WTC11 (cell line): ENCODE data around the gene RECQL5. TPM values are rescaled to one million over a fixed set of nuclear protein-coding genes. Genes with fewer than 3 reads are reported as not detected.

Source experiments
- ATAC-seq: fragments of 200-7000 bp; cut with Tn5 transposase; 2 replicates; pipeline ENCODE4 v1.10.0; 2021; ENCODE audit warnings: mild to moderate bottlenecking, moderate library complexity
- CTCF ChIA-PET: fragments of 300-600 bp; sonication (Branson Sonifier 250); formaldehyde crosslinking; loops from one replicate; lab custom pipeline; 2021; ENCODE audit warnings: antibody characterized with exemption; lab: Charles Lee
- POLR2A ChIA-PET: fragments of 350-600 bp; sonication (Branson Sonifier 250); formaldehyde crosslinking; loops from one replicate; lab custom pipeline; 2021; ENCODE audit warnings: antibody characterized with exemption; lab: Charles Lee
- DNase-seq: peaks from one replicate; pipeline ENCODE4 v3.0.0; 2021; ENCODE audit warnings: low spot score
- H3K27ac Mint-ChIP-seq: 2 replicates; pipeline ENCODE4 v1.8.0; 2021; ENCODE audit warnings: mixed read lengths
- H3K27me3 Mint-ChIP-seq: 2 replicates; pipeline ENCODE4 v1.8.0; 2021; ENCODE audit warnings: low read depth, mild to moderate bottlenecking, moderate library complexity, mixed read lengths
- H3K36me3 Mint-ChIP-seq: 2 replicates; pipeline ENCODE4 v1.8.0; 2021; ENCODE audit warnings: mixed read lengths
- H3K4me1 Mint-ChIP-seq: 2 replicates; pipeline ENCODE4 v1.8.0; 2022; ENCODE audit warnings: mixed read lengths
- H3K4me3 Mint-ChIP-seq: 2 replicates; pipeline ENCODE4 v1.8.0; 2021; ENCODE audit warnings: mild to moderate bottlenecking, moderate library complexity, mixed read lengths
- H3K9me3 Mint-ChIP-seq: 2 replicates; pipeline ENCODE4 v1.8.0; 2021; ENCODE audit warnings: mixed read lengths
- ATF6 ChIP-seq: sonication (generic); formaldehyde crosslinking; IDR thresholded peaks from 2 replicates; pipeline ENCODE4 v1.8.1; 2023; ENCODE audit warnings: mild to moderate bottlenecking, missing genetic modification reagents
- CDX4 ChIP-seq: fragments of 250-450 bp; sonication (Bioruptor Pico); IDR thresholded peaks from 2 replicates; pipeline ENCODE4 v1.9.0; 2021; ENCODE audit warnings: moderate library complexity, mild to moderate bottlenecking, inconsistent platforms, borderline replicate concordance
- FOXP1 ChIP-seq: sonication (generic); formaldehyde crosslinking; IDR thresholded peaks from 2 replicates; pipeline ENCODE4 v1.8.0; 2022; ENCODE audit warnings: missing genetic modification reagents, mild to moderate bottlenecking, moderate library complexity, borderline replicate concordance
- GRHL2 ChIP-seq: fragments of 250-450 bp; sonication (Bioruptor Pico); IDR thresholded peaks from 2 replicates; pipeline ENCODE4 v1.8.0; 2022; ENCODE audit warnings: mild to moderate bottlenecking, moderate library complexity; ENCODE audit not compliant: insufficient replicate concordance, severe bottlenecking
- JAZF1 ChIP-seq: fragments of 250-450 bp; sonication (Bioruptor Pico); IDR thresholded peaks from 2 replicates; pipeline ENCODE4 v1.9.0; 2021; ENCODE audit warnings: moderate library complexity, mild to moderate bottlenecking, inconsistent platforms
- MLX ChIP-seq: sonication (generic); formaldehyde crosslinking; IDR thresholded peaks from 2 replicates; pipeline ENCODE4 v1.8.1; 2023; ENCODE audit warnings: mild to moderate bottlenecking, missing genetic modification reagents, moderate library complexity
- MXD4 ChIP-seq: fragments of 250-450 bp; sonication (Bioruptor Pico); IDR thresholded peaks from 2 replicates; pipeline ENCODE4 v1.8.0; 2021; ENCODE audit warnings: mild to moderate bottlenecking, moderate library complexity, borderline replicate concordance
- MYBL2 ChIP-seq: sonication (generic); formaldehyde crosslinking; IDR thresholded peaks from 2 replicates; pipeline ENCODE4 v1.8.1; 2023; ENCODE audit warnings: mild to moderate bottlenecking, moderate library complexity, missing genetic modification reagents
- NFE2L1 ChIP-seq: sonication (generic); formaldehyde crosslinking; IDR thresholded peaks from 2 replicates; pipeline ENCODE4 v1.8.1; 2023; ENCODE audit warnings: missing genetic modification reagents
- NR3C1 ChIP-seq: sonication (generic); formaldehyde crosslinking; conservative IDR thresholded peaks from 2 replicates; pipeline ENCODE4 v1.8.1; 2023; ENCODE audit warnings: low read depth, mild to moderate bottlenecking, missing genetic modification reagents
- PRDM15 ChIP-seq: sonication (generic); formaldehyde crosslinking; IDR thresholded peaks from 2 replicates; pipeline ENCODE4 v1.8.0; 2022; ENCODE audit warnings: missing genetic modification reagents
- PRRX2 ChIP-seq: fragments of 250-450 bp; sonication (Bioruptor Pico); IDR thresholded peaks from 2 replicates; pipeline ENCODE4 v1.8.0; 2021; ENCODE audit warnings: mild to moderate bottlenecking
- TCF7 ChIP-seq: sonication (generic); formaldehyde crosslinking; IDR thresholded peaks from 2 replicates; pipeline ENCODE4 v1.8.0; 2022; ENCODE audit warnings: mild to moderate bottlenecking, low read depth, missing genetic modification reagents, moderate library complexity
- TEAD1 ChIP-seq: sonication (generic); formaldehyde crosslinking; IDR thresholded peaks from 2 replicates; pipeline ENCODE4 v1.8.0; 2022; ENCODE audit warnings: mild to moderate bottlenecking, missing genetic modification reagents
- ZNF138 ChIP-seq: sonication (generic); formaldehyde crosslinking; conservative IDR thresholded peaks from 2 replicates; pipeline ENCODE4 v1.8.1; 2022; ENCODE audit warnings: mild to moderate bottlenecking, moderate library complexity, missing genetic modification reagents
- ZNF219 ChIP-seq: sonication (generic); formaldehyde crosslinking; IDR thresholded peaks from 2 replicates; pipeline ENCODE4 v1.8.0; 2023; ENCODE audit warnings: missing genetic modification reagents, mild to moderate bottlenecking, borderline replicate concordance
- ZNF423 ChIP-seq: fragments of 250-450 bp; sonication (Bioruptor Pico); IDR thresholded peaks from 2 replicates; pipeline ENCODE4 v2.1.2; 2022; ENCODE audit warnings: mild to moderate bottlenecking, moderate library complexity
- ZNF512 ChIP-seq: sonication (generic); formaldehyde crosslinking; IDR thresholded peaks from 2 replicates; pipeline ENCODE4 v1.8.1; 2022; ENCODE audit warnings: missing genetic modification reagents, borderline replicate concordance
- ZNF532 ChIP-seq: fragments of 250-450 bp; sonication (Bioruptor Pico); IDR thresholded peaks from 2 replicates; pipeline ENCODE4 v1.9.0; 2021; ENCODE audit warnings: mild to moderate bottlenecking, borderline replicate concordance
- total RNA-seq: library from RNA; stranded (reverse); gene quantifications from 3 replicates; pipeline ENCODE4 v1.2.3, GENCODE V29; 2021

Gene RECQL5
- total RNA-seq, 1 experiment from 2014 or later: 51.0 TPM

GRCh38 chr17:75628425-75628824 lies 38.5 kb downstream of the RECQL5 start:
- TF ChIP-seq ZNF423 (CRISPR knock-in tag): no peak
- no peak for TF ChIP-seq ZNF512 (CRISPR knock-in tag)
- TF ChIP-seq FOXP1 (CRISPR knock-in tag): no peak
- TF ChIP-seq MLX (CRISPR knock-in tag): no peak
- no peak for TF ChIP-seq MYBL2 (CRISPR knock-in tag)
- no peak for TF ChIP-seq TCF7 (CRISPR knock-in tag)
- no peak for TF ChIP-seq PRRX2 (CRISPR knock-in tag)
- no peak for TF ChIP-seq ZNF532 (CRISPR knock-in tag)
- no peak for TF ChIP-seq GRHL2
- TF ChIP-seq ZNF138 (CRISPR knock-in tag): no peak
- no peak for TF ChIP-seq JAZF1
- no peak for TF ChIP-seq NR3C1 (CRISPR knock-in tag)
- TF ChIP-seq, all 79 proteins: peak for 0
- Mint-ChIP-seq H3K9me3 (no peaks in the 10 kb centered on the region), H3K4me3 (no peak overlapping the region), H3K4me1 (peaks cover 5% of the 10 kb centered on the region), H3K36me3 (no peaks in the 10 kb centered on the region), H3K27ac (no peak overlapping the region), H3K27me3 (no peaks in the 10 kb centered on the region)
- ATAC-seq (no peak), DNase-seq (no peak)
- ChIA-PET POLR2A (interaction anchor here (0.7 to 1.0 kb wide), 2 partner anchors 118 to 148 kb away, joined by 3 read pairs; no protein-coding TSS in a partner anchor), CTCF (interaction anchor here (0.7 to 11.9 kb wide), 9 partner anchors 8 to 125 kb away, joined by 3 to 456 read pairs (median 17); a partner anchor contains a TSS)

- H3K27me3 Mint-ChIP-seq: no peaks in the 10 kb centered on the region
- no peaks in the 10 kb centered on the region for H3K9me3 Mint-ChIP-seq
- no peaks in the 10 kb centered on the region for H3K36me3 Mint-ChIP-seq
- ChIA-PET POLR2A (no interaction called here), CTCF (interaction anchor here (0.6 to 11.9 kb wide), 9 partner anchors 11 to 362 kb away, joined by 3 to 456 read pairs (median 23); a partner anchor contains a TSS)
- H3K27ac Mint-ChIP-seq: no peak overlapping the region
- no peak for DNase-seq
- H3K4me1 Mint-ChIP-seq: no peaks in the 10 kb centered on the region
- ATAC-seq: no peak
- no peak overlapping the region for H3K4me3 Mint-ChIP-seq
- no peak for TF ChIP-seq ATF6 (CRISPR knock-in tag)
- no peak for TF ChIP-seq CDX4 (CRISPR knock-in tag)
- no peak for TF ChIP-seq ZNF219 (CRISPR knock-in tag)
- no peak for TF ChIP-seq MXD4 (CRISPR knock-in tag)
- no peak for TF ChIP-seq NFE2L1 (CRISPR knock-in tag)
- no peak for TF ChIP-seq TEAD1
- no peak for TF ChIP-seq ZNF512 (CRISPR knock-in tag)
- no peak for TF ChIP-seq MLX (CRISPR knock-in tag)
- no peak for TF ChIP-seq PRDM15 (CRISPR knock-in tag)
These were observed 39.9 kb downstream of the RECQL5 start for GRCh38 chr17:75627094-75627493.
